GM21786 (cell line): ENCODE results near the gene SORBS2.
"Not testable (repeated sequence)": the region's sequence is repeated elsewhere in the genome, so short reads cannot be mapped to it uniquely, and the experiment has no call there.

Experiments used
- ATAC-seq: cut with Tn5 transposase; IDR thresholded peaks from one replicate; pipeline ENCODE4 v1.9.1; 2021; ENCODE audit not compliant: unreplicated experiment

The SORBS2 gene, protein sequence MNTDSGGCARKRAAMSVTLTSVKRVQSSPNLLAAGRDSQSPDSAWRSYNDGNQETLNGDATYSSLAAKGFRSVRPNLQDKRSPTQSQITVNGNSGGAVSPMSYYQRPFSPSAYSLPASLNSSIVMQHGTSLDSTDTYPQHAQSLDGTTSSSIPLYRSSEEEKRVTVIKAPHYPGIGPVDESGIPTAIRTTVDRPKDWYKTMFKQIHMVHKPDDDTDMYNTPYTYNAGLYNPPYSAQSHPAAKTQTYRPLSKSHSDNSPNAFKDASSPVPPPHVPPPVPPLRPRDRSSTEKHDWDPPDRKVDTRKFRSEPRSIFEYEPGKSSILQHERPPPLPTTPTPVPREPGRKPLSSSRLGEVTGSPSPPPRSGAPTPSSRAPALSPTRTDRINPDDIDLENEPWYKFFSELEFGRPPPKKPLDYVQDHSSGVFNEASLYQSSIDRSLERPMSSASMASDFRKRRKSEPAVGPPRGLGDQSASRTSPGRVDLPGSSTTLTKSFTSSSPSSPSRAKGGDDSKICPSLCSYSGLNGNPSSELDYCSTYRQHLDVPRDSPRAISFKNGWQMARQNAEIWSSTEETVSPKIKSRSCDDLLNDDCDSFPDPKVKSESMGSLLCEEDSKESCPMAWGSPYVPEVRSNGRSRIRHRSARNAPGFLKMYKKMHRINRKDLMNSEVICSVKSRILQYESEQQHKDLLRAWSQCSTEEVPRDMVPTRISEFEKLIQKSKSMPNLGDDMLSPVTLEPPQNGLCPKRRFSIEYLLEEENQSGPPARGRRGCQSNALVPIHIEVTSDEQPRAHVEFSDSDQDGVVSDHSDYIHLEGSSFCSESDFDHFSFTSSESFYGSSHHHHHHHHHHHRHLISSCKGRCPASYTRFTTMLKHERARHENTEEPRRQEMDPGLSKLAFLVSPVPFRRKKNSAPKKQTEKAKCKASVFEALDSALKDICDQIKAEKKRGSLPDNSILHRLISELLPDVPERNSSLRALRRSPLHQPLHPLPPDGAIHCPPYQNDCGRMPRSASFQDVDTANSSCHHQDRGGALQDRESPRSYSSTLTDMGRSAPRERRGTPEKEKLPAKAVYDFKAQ (N-terminal part only)

DNA sequence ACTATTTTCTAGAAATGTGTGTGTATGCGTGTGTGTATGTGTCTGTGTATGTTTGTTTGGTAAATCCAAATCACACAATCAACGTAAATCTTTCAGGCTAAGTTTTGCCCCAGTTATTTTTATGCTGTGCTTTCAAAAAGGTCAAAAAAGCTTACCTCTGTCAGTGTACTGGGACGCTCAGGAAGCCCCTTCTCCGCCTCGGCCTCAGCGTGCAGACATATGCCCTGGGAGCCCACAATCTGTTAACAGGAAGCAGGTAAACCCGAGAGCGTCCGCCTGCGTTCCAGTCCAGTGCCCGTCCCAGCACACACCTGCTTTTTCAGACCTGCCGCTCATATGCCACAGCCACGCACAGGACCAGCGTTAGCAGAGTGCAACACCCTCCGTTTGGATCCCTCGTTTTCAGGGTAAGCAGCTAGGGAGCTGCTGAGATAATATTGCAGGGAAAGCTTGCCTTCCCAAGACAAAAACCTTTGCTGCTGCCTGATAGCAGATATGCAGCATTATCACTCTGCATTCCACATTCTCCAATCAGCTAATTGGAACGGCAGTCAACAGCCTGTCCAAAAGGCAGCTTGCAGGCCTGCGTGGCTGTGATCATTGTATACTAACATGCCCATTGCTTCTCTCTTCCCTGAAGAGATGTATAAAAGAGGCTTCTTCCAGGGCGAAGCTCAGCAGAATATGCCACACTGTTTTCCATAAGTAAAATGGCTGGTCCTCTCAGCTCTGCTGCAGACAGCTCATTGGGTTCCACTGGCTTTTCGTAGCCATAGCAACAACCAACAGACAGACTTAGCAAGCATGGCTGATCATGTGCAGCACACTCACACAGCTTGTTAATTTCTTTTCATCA is at the start of gene SORBS2:
SORBS2 (minus strand) TSS at position 686 of the 856 bp plus-strand sequence. CDS start 121,623 bp downstream, outside the sequence.
- ATAC-seq, result peak; percentile 89

DNA sequence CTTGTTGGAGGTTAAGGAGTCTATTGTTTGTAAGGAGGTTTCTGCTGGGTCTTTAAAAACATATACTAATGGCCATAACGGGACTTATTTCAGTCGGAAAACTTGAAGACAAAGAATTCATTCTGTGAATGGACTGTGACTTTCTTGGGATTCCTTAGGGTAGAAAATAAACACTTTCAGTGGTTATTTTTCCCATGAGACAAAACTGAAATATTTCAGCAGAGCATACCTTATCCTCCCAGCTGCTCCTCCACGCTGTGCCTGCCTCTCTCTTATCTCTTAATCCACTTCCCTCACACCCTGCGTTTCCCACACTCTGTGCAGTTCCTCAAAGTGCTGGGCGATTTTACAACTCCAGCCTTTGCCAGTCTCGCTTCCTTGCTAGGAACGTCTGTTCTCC is 47.1 kb upstream of the SORBS2 start:
- ATAC-seq, result no peak

DNA sequence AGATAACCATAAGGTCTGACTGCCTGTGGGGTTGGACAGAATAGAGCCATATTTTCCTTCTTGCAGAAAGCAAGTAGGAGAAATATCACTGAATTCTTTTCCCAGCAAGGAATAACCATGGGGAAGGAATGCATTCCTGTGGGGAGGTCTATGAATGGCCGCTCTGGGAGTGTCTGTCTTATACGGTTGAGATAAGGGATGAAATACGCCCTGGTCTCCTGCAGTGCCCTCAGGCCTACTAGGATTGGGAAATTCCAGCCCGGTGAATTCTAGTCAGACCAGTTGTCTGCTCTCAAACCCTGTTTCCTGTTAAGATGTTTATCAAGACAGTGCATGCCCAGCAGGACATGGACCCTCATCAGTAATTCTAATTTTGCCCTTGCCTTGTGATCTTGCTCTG is 45.6 kb upstream of the SORBS2 start:
- ATAC-seq, result not testable (repeated sequence)

DNA sequence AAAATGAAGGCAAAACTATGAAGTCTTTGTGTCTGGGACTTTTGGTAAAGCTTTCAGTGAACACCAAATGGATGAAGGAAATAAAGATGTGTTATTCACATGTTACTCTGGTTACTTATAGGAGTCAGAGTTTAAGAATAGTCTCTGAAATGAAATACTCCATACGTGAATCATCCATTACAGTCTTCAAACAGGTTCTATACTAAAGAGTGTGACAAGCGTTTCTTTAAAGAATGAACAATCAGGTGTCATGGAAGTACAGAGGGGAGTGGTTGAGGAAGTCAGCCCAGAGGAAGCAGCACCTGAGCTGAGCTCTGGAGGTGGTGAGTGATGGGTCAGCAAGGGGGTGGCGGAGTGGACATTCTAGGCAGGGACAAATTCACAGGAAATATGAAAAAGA is 41.8 kb upstream of the SORBS2 start:
- ATAC-seq, result no peak

DNA sequence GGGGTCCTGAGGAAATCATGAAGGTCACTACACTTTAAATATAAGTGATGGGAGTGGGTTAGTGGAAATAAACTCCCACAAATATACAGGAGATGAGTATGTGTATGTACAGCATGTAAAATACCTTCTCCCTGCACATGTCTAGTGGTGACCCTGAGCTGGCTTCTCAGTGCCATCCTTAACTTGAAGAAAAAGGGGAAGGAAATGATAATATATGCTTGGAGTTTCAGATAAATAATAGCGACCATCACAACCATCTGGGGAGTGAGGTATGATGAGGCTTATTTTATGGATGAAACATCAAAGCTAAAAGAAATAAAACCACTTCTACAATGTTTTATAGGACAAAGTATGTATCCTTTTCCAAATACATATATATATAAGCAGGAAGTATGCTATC is 41.0 kb upstream of the SORBS2 start:
- no peak for ATAC-seq

DNA sequence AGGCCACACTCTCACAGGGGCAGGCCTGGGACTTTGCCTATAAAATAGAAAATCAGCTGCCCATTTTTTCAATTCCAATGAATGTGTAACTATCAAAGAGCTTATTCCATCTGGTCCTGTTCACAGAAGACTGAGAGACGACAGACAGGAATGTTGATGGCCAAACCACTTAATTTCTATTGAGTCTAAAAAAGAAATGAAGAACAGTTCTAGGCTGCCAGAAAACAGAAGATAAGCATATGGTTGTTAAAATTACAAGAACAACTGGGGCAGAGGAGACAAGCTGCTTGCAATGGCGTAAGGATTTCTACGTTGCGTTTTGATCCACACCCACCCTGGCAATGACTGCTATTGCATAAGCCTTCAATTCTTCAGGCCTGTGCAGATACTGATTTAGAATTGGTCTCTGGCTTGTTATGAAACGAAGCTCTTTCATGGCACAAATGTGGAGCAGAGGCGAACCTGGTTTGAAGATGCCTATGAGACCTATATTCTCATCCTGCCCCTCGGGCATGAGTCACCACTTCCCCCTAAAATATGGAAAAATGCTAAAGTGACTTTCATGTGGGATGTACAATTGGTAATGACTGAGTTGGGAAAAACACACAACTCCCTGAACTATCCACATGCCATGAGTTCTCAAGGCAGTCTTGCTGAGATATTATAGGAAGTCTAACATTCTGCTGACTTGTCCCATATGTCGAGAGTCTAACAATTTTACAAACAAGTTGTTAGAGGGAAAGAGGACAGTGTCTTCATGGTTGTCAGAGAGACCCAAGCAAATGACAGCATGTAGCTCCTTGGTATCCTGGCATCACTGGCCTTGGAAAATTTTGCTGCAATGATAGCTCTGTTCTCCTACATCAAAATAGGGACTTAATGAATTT is 37.9 kb upstream of the SORBS2 start:
- ATAC-seq, result no peak

DNA sequence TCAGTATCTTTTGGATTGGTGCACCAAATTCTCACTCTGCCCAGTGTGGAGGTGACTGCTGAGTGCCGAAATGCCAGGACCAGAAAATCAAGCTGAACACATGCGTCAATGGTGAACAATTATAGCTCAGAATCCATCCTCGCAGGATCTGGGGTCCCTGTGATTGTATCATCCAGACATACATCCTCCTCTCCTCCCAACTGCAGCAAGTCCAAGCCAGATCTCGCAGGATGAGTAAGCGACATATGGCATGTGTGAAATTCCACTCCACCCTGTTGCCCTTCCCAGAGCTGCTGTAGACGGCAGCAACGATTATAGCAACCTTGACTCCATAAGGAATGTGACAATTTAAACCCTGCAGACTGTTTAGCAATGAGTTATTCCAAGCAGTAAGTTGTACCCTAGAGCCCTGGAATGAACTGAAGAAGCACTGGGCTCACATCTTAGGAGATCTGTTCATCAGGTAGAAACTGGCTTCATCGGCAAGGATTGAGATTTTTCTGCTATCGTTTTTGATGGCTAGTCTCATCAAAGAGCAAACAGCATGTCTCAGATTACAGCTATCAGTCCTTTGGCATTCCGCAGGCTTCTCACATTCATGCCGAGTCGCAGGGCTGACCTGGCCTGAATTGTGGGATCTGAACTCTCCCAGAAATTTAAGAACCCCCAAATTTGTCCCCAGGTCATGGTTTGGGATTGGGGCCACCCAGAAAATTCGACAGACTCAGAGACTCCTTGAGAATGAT is 35.5 kb upstream of the SORBS2 start:
- ATAC-seq, result no peak

DNA sequence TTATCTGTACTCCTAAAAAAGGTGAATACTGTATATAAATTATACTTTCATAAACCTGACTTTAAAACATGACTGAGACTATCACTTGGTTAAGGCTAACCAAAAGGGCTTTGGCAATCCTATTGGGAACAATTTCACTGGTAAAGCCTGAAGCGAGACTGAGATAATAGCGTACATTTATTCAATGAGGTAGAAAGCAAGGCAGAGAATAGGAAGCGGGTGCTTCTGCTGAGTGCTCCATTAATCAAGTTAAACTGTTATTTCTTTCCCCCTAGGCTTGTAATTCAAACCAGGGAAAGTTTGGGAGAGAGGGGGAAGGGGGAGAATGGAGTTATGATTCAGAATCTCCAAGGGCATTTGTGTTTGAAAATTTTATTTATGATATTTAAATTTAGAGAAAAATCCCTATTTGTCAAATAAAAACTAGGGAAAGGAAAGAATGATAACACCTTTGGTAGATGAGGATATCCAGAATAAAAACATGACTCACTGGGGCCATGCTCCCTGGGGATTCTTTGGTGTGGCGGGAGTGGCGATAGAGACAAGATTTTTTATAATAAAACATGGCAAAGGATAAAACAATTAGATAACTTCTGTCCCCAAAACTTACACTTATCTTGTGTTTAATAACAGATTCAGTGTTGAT is 34.6 kb upstream of the SORBS2 start:
- no peak for ATAC-seq

DNA sequence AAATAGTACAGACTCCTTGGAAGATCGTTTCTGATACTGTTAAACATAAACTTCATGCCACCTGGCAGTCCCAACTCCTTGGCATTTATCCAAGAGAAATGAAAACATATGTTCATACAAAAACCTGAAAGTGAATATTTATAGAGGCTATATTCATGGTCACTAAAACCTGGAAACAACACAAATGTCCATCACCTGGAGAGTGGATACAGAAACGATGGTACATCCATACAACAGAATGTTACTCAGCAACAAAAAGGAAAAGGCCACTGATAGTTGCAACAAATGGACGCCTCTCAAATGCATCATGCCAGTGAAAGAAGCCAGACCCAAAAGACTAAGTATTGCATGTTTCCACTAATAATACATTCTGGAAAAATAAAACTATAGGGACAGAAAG is 34.0 kb upstream of the SORBS2 start:
- ATAC-seq, result no peak

DNA sequence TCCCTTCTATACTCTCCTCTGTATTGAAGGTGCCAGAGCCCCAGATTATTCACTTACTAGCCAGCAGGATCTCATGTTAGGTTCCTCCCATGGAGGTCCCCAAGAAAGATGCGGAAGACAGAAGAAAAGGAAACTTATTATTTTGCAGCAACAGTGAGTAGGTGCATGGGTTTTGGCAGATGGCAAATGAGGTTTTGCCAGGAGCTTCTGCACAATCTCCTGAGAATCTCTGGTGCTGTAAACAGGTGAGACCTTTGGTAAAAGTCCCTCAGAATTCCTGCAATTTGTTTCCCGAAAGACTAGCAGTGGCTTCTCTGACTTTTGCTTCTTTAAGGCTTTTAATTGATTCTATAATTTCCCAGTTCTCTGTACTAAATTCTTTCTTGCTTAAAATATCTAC is 29.5 kb upstream of the SORBS2 start:
- no peak for ATAC-seq

DNA sequence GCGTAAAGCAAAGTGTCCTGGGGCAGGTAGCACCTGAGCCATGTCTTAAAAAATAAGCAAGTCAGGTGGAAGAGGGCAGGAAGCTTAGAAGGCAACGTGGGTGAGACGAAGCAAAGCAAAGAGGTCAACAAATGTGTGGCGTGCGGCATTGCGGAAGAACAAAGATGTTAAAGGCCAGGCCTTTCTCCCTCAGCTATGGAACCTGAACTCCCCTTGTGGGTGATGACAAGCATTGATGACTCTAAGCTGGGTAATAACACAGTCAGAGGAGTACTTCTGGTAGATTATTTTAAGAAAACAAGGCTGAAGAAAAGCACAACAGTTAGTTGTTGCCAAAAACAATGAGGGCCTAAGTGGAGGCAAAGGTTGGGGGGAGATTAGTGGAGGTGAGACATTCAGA is 29.0 kb upstream of the SORBS2 start:
- no peak for ATAC-seq

DNA sequence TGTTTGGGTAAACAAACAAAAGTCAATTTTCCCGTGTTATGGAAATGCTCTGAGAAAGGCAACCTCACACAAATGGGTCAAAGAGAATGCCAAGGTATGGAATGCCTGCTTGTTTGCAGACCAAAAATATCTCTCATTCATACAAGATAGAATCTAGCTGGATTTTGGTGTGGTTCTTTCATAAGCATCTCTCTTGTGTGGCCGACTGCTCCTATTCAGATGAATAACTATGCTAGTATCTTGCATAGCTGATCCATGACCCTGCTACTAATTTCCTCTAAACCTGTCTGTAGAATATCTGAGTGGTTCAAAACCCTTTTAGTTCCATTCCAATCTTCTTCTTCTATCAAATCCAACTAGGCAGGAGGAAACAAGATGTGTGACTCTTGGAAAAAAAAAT is 28.2 kb upstream of the SORBS2 start:
- no peak for ATAC-seq

DNA sequence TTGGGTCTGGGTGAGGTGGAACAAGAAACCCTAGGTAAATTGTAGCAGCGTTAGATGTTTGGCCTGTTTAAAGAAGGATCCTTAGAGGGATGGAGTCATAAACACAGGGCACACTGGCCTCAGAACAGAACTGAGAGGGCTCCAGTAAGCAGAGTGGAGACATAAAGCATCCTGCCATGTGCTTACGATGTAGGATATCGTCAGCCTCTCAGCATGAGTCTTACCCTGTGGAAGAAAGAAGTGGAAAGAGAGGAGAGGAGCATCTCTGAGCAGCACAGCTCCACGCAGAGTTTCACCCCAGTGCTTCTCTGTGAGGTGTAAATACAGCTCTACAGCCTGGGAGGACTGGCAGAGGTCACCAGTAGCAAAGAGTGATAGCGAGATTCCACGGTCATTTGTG is 27.8 kb upstream of the SORBS2 start:
- no peak for ATAC-seq

DNA sequence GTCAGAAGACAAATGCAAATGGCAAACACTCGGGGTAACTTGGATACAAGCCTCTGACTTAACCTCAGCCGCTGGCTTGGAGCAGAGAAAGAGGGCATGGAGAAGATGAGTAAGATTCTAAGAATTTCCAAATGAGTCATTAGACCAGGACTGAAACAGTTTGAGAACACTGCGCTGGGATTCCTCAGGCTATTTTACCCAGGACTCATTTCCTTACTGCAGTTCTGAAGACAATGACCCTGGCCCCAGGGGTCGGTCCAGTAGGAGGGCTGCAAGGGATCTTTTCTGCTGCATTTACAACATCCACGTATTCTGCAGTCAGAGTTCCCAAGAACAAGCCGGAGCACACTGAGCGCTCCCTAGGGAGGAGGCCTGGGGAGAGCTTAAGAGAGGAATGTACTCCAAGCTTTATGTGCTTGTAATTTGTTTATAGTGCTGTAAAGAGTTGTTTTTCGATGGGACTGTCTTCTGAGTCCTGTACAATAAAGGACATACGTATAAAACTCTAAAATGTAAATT is 27.3 kb upstream of the SORBS2 start:
- no peak for ATAC-seq

DNA sequence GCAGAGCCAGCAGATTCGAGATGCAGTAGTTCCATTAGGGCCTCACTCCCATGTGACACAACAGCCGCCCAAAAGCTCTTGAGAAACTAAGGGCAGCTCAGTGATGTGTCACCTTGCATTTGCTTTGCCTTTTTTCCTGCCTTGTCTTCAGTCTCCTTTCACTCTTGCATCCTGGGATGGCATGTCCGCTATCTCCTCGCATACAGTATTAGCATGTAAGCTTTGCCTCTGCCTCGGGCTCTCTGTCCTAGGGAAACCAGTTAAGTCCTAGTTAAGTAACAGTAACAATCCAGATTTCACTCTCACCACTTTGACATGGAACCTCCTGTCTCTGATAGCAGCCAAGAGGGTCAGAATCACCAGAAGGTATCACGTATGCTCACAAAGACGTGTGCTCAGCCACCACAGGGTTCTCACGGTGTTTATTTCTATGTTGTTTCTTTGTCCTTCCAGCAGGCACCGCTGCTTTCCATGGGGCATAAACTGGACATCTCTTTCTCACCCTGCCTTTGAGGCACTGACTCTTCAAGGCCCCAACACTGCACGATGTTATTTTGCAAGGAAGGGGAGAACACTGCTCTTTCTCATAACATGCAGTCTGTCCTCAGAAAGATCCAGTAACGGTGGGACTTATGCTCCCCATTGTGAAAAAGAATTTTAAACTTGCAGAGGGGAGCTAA is 26.7 kb upstream of the SORBS2 start:
- no peak for ATAC-seq

DNA sequence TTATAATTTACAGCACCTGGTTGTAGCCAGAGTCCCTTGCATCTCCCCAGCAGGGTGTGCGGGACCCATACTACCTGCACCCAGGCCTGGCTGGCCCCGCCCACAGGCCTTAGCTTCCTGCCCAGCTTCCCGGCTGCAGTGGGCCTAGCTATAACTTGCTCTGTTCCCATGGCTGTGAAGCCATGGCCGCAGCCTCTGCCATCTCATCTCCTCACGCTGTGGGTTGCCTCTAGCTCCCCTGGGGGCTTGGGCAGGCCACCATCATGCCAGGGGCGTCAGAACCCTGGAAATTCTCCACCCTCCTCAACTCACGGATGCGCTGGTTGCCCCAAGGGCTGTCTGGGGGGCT is 26.1 kb upstream of the SORBS2 start:
- ATAC-seq, result no peak

DNA sequence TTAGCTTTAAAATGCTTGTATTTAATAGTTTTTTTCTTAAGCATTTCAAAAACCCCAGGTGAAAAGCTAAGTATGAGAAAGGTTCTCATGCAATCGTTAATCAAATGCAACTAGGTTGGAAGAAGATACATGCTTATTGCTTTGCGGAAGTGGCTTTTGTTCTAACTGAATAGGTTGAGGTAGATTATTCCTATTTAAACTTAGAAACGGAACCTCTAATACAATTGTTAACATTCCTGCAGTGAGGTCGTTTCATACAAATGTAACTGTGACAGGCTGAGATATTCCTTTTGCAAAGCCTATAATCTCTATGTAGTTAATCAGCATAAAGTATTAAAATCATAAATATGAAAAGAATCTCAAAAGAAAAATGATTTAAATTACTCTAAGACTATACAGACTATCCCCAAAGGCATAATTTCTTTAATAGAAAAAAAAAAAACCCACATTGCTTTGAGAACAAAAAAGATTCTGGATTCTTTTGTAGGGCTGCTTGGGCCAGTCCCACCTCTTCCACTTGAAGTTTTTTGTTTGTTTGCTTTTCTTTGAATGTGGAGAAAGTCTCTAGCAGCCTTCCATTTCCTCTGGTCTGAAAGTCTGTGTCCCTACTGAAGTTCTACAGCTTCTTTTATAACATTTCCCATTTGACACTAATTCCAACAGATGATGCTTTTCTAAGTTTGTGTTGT is 25.6 kb upstream of the SORBS2 start:
- no peak for ATAC-seq
